ENCODE data around the gene ATP8B4. TPM values are rescaled to one million over a fixed set of nuclear protein-coding genes. Genes with fewer than 3 reads are reported as not detected.

ATP8B4 gene
- total RNA-seq (2021; fragmentation: NEBNext Ultra II Directional; extraction: Animal tissue kit (Norgen Biotek cat#: 25700)) (0.24 and 0.57 TPM in 2 replicates), polyA plus RNA-seq (2011; rRNA removed) (0.17 TPM in 2 replicates), polyA minus RNA-seq (2011; rRNA and poly(A)+ RNA removed) (0.98 and 1.0 TPM in 2 replicates)
- 0.13 TPM for polyA plus RNA-seq (2011; cell fraction: cytosol; rRNA removed)
- polyA plus RNA-seq (2011; cell fraction: nucleus; rRNA removed): 0.14 TPM
- polyA plus RNA-seq (2012, experiment 1 of 2): 0.19 to 0.59 TPM (median 0.22 TPM) in 4 replicates
- polyA plus RNA-seq (2012, experiment 2 of 2): not detected
- polyA plus RNA-seq (2013, experiment 1 of 2): 0.12 TPM
- 0.20 TPM for polyA plus RNA-seq (2013, experiment 2 of 2)
- polyA minus RNA-seq (2011; cell fraction: cytosol; rRNA and poly(A)+ RNA removed): not detected
- 1.3 TPM for polyA minus RNA-seq (2011; cell fraction: nucleus; rRNA and poly(A)+ RNA removed)
- long read RNA-seq, experiment 1: 0 reads
- long read RNA-seq, experiment 2, partial matches to known transcripts: 0 of 1 reads
- long read RNA-seq, experiment 2, other reads (novel, unspliced or antisense): 1 of 1 reads

- H2BK15ac ChIP-seq (ENCODE audit: low read length): no peak within 1 kb of the TSS
- DNase-seq (ENCODE audit: low read depth in 1 of 2, low spot score in 2 of 2): no peak
- peak; percentile 28 for FAIRE-seq
- no peak within 1 kb of the TSS; a peak in 1 of 7 replicates for H3K9ac ChIP-seq (replicated peaks in 1 of 4; ENCODE audit: extremely low read depth in 1 of 4, low read depth in 3 of 4, low read length in 3 of 4)
- H3K4me3 ChIP-seq (ENCODE audit: extremely low read depth in 1 of 4, insufficient read depth in 2 of 4, low read depth in 3 of 4, low read length in 4 of 4): no peak within 1 kb of the TSS
- no peaks in the 10 kb centered on the region for H4K20me1 ChIP-seq (replicated peaks in 1 of 2; ENCODE audit: control insufficient read depth in 1 of 2, insufficient read depth in 2 of 2, low read length in 2 of 2)
- H3K9me3 ChIP-seq (ENCODE audit: insufficient read depth in 2 of 2, low read depth in 1 of 2, low read length in 1 of 2): no peaks in the 10 kb centered on the region; a peak in 1 of 4 replicates
- H3K4ac ChIP-seq (replicated peaks; ENCODE audit: insufficient read length, low read depth, low read length): no peak within 1 kb of the TSS
- H4K91ac ChIP-seq (replicated peaks; ENCODE audit: insufficient read length, low read length): no peak within 1 kb of the TSS
- peak in 1 of 3 experiments; percentile 14; a peak in 1 of 4 replicates for TF ChIP-seq CTCF (IDR thresholded peaks at IDR 0.05; ENCODE audit: control extremely low read depth in 1 of 3, insufficient read depth in 1 of 3, low read depth in 1 of 3, low read length in 3 of 3)
- no peak for TF ChIP-seq SP2 (IDR thresholded peaks at IDR 0.05; ENCODE audit: low read length)
- TF ChIP-seq RAD21 (IDR thresholded peaks at IDR 0.05 in 1 of 2, conservative IDR thresholded peaks at IDR 0.05 in 1 of 2; ENCODE audit: low read depth in 2 of 2, low read length in 2 of 2): 0 out of 4 replicates have a peak, but pooled peaks of 1 of the 2 experiments have one; percentile 5
- no peak within 1 kb of the TSS for H3K14ac ChIP-seq (ENCODE audit: insufficient read length)
- H3K79me2 ChIP-seq (ENCODE audit: control insufficient read depth in 1 of 2, insufficient read depth in 2 of 2, low read length in 2 of 2): no peaks in the 10 kb centered on the region
- H2BK20ac ChIP-seq (ENCODE audit: low read length): no peak within 1 kb of the TSS
- no peak within 1 kb of the TSS for H2BK12ac ChIP-seq (ENCODE audit: low read depth, low read length)
- peak within 1 kb of the TSS; percentile 70; the same call in 1 of the 2 replicates for H2AFZ ChIP-seq (ENCODE audit: low read length)
- H3K56ac ChIP-seq (replicated peaks; ENCODE audit: insufficient read length, low read depth, low read length): no peak within 1 kb of the TSS
- peak within 1 kb of the TSS in 1 of 2 experiments; percentile 20; a peak in 1 of 4 replicates for H3K4me2 ChIP-seq (ENCODE audit: insufficient read depth in 1 of 2, low read depth in 2 of 2, low read length in 2 of 2)
- no peak within 1 kb of the TSS for H3K18ac ChIP-seq (ENCODE audit: extremely low read depth, low read length)
- ChIA-PET POLR2A (ENCODE audit: partially characterized antibody) (no interaction called here), CTCF (ENCODE audit: partially characterized antibody) (interaction anchor here (0.6 to 2.2 kb wide), 6 partner anchors 8 to 243 kb away, joined by 3 to 9 read pairs (median 3); no protein-coding TSS in a partner anchor)
- no peaks in the 10 kb centered on the region; a peak in 1 of 7 replicates for H3K4me1 ChIP-seq (replicated peaks in 1 of 4; ENCODE audit: control insufficient read depth in 3 of 4, insufficient read depth in 4 of 4, low read length in 3 of 4)
- H3K23ac ChIP-seq (ENCODE audit: insufficient read length): no peak within 1 kb of the TSS
- no peak within 1 kb of the TSS for H2AK5ac ChIP-seq (ENCODE audit: low read depth, low read length)
- no peak within 1 kb of the TSS for H4K8ac ChIP-seq (ENCODE audit: extremely low read depth, insufficient read depth, low read length)
- H3K27ac ChIP-seq (ENCODE audit: low read depth, low read length): no peak within 1 kb of the TSS
- no peaks in the 10 kb centered on the region for H3K27me3 ChIP-seq (replicated peaks in 1 of 4; ENCODE audit: control insufficient read depth in 3 of 4, extremely low read depth in 1 of 4, insufficient read depth in 3 of 4, low read length in 3 of 4)
- H4K5ac ChIP-seq (ENCODE audit: insufficient read length, low read depth, low read length): no peak within 1 kb of the TSS
- H3K36me3 ChIP-seq (ENCODE audit: control insufficient read depth in 2 of 4, insufficient read depth in 4 of 4, low read length in 3 of 4): no peaks in the 10 kb centered on the region
- WGBS, 2 experiments (ENCODE audit: extremely low coverage in 1 of 2, insufficient coverage in 1 of 2, insufficient read length in 1 of 2, insufficient replicate concordance in 2 of 2, low coverage in 1 of 2, low lambda C conversion rate in 2 of 2, missing lambda C conversion rate in 1 of 2): 68 to 100% methylated on average over 1 to 4 of the region's 4 CpGs
- no peak within 1 kb of the TSS for H2BK120ac ChIP-seq (replicated peaks; ENCODE audit: low read depth, low read length)
- no peak within 1 kb of the TSS for H2BK5ac ChIP-seq (ENCODE audit: low read depth, low read length)
- no peaks in the 10 kb centered on the region for H3K23me2 ChIP-seq (ENCODE audit: low read depth, low read length)
- H3K79me1 ChIP-seq (ENCODE audit: low read depth, low read length): no peaks in the 10 kb centered on the region
These were observed at the start of gene ATP8B4 for GRCh38 chr15:50119063-50120040. ATP8B4 (minus strand) TSS chr15:50119233; CDS start chr15:50106966, 12,267 bp downstream.
